GM18519 (cell line): ENCODE data around the gene SMG1.

Experiments
- ATAC-seq: cut with Tn5 transposase; IDR thresholded peaks from one replicate; pipeline ENCODE4 v1.9.1; 2021; ENCODE audit warnings: mild to moderate bottlenecking, moderate library complexity; ENCODE audit not compliant: unreplicated experiment, low FRiP score

Gene SMG1

DNA sequence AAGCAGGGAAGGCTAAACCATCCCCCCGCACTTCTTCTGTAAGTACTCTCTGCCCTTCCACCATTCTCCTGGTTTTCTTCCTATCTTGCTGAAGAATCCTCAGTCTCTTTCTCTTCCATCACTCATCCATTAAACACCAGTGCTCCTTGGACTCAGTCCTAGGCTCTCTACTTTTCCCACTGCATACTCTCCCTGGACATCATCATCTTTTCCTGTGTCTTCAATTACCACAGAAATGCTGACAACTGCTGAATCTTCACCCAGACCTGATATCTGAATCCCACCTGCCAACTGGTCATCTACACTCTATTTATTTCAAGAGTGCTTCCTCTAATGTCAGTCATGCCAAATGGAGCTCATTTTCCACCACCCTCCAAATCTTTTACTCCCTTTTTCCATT is 71.0 kb downstream of the SMG1 start:
- no peak for ATAC-seq

DNA sequence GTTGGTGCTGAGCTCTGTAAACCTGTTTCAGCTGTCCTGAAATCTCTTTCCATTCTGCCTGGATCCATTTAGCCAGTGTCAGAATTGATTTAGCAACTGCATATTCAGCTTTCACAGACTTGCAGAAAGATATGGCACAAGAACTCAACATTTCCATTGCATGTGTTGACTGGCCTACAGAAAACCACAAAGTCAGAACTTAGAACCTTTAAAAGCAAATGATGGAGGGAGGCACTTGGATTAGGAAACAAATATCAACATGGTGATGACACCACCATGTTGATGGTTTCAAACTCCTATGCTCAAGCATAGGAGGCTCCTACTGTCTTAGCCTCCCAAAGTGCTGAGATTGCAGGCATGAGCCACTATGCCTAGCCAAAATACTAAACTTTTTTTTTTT is 72.5 kb downstream of the SMG1 start:
- no peak for ATAC-seq

DNA sequence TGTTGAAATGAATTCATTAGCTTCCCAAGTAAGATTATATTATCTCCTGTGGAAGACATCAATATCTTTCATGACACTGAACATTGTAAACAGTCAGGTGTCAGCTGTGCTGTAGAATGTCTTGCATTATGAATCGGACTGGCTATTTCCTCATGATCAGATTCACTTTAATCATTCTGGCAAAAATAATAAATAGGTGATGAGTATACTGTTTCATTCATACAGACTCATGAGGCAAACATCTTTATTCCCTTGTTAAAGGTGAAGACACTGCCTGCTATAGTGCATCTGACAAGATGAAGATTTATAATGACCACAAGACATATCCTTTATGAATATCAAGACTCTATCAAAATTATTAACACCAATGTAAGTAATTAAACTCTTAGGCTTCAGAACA is 73.6 kb downstream of the SMG1 start:
- no peak for ATAC-seq

DNA sequence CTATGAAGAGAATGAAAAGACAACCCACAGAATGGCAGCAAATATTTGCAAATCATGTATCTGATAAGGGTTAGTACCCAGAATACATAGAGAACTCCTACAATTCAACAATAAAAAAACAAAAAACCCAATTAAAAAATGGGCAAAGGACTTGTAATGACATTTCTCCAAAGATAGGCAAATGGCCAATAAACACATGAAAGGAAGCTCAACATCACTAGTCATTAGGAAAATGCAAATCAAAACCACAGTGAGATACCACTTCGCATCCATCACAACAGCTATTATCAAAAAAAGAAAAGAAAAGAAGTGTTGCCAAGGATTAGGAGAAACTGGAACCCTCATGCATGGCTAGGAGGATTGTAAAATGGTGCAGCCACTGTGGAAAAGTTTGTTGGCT is 79.8 kb downstream of the SMG1 start:
- no peak for ATAC-seq

DNA sequence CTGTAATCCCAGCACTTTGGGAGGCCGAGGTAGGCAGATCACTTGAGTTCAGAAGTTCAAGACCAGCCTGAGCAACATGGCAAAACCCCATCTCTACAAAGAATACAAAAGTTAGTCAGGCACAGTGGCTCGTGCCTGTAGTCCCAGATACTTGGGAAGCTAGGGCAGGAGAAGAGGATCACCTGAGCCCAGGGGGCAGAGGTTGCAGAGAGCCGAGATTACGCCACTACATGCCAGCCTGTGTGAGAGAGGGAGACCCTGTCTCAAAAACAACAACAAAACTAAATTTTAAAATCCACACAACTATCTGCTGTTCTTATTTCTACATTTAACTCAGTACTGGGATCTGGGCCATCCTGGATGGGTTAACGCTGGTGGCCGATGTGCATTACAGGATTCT is 83.6 kb downstream of the SMG1 start:
- no peak for ATAC-seq

DNA sequence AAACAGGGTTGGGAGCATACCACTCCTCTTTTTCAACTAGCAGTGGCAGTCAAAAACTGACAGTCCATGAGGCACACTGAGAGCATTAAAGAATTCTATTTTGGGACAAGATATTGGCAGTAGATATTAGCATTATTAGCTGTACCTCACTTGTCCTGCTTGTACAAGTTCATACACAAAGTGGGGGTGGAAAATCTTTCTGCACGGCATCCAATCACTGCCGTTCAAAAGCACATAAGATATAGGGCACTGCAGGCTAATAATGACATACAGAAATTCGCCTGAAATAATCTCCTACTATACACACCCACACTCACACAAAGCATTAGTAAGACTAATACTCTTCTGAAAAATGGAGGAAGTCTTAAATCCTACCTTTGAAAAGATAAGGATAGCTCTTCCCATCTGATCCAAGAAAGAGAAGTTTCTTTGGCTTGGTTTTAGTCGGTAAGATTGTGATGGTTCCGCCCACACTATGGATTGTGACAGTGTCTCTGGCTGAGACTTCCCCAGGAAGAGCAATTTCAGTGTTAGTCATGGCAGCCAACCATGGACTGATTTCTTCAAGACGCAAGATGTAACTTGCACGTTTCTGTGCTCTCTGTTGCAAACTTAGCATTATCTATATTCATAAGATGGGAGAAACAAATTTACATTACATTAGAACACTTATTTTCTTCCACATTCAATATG is 84.2 kb downstream of the SMG1 start:
- ATAC-seq: no peak

DNA sequence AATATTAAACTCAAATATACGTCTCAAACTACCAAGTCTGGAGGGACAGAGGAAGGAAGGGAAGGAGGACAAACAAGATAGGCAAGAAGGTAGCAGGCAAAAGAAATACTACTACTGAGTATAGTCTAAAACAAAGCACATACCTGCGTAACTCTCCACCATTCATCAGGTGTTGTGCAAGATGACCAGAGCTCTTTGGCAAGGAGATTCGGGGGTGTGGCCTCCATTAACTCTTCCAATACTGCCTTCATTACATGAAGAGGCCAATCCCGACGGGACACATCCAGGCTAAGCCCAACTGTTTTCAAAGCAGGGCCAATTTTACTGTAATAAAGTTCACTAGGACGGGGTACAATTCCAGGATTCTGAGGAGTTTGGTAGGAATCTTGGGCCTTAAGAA is 86.7 kb downstream of the SMG1 start:
- ATAC-seq: no peak

DNA sequence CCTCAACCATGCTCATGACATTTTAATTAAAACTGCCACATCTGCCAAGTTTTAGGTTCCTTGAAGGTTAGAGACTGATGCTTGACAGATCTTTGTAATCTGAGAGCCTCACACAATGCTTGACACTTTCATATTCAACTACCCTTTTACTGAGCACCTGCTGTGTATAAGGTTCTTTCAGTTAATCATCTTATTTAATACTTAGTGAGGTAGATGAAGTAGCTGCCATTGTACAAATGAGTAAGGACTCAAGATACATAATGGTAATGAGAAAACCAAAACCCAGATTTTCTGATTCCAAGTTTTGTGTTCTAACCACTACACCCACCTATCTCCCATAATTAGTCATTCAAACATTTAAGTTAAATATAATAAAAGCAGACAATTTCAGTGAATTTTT is 89.5 kb downstream of the SMG1 start:
- ATAC-seq: no peak

DNA sequence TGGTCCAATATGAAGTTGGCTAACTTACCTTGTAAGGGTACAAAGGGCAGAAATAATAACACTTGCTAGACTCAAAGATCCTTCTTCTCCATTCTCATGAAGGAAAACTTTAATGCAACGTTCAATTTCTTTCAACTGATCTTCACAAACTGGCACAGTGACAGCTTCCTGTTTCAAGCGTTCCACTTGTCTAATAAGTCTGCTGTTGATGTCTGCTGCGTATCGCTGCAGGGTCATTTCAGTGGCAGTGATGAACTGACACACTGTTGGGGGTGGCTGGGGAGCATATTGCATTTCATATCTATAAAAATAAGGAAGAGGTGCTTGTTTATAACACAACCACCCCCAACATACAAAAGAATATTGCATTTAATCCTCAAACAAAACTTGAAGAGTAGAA is 91.3 kb downstream of the SMG1 start:
- no peak for ATAC-seq

DNA sequence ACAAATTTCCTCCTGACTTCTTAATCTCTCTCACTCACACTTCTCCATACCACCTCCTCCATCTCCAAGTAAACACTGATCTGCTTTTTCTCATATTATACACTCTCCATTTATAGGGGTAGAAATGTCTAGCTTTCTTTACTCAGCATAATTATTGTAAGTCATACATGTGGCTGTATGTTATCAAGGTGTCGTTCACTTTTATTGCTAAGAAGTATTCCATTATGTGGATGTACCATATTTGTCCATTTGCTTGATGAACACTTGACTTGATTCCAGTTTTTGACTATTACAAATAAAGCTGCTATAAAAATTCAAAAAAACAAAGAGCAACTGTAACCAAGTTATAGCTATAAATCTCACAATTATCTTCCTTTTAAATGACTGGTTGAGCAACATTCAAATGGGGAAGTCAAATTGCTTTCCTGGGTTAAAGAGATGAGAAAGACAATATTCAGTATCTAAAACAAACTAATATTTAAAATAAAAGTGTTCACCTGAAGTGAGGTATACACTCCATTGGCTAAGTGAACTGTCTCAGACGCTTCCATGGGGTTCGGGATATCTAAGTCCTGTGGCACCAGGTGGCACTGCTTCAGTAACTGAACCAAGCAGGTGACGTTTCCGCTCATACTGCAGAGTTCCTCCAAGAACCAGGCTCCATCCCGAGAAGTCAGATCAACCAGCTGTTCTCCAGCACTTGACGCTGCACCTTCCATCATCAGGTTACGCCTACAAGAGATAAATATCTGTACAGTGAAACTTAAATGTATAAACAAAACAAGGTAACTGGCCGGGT is 92.3 kb downstream of the SMG1 start:
- no peak for ATAC-seq

DNA sequence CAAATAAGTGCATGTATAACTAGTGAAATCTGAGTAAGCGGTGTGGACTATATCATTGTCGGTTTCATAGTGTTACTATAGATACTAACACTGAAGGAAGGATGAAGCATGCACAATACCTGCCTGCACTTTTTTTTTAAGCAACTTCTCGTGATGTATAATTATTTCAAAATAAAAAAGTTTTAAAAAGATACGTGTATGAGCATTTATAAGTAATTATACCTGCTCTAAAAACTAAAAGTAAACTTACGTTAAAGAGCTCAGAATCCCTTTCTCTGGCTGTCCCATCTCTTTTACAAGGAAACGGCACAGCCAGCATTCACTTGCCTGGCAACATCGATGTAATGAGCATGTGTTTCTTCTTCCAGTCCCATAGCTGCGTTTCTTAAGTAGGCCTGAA is 93.6 kb downstream of the SMG1 start:
- ATAC-seq: no peak

DNA sequence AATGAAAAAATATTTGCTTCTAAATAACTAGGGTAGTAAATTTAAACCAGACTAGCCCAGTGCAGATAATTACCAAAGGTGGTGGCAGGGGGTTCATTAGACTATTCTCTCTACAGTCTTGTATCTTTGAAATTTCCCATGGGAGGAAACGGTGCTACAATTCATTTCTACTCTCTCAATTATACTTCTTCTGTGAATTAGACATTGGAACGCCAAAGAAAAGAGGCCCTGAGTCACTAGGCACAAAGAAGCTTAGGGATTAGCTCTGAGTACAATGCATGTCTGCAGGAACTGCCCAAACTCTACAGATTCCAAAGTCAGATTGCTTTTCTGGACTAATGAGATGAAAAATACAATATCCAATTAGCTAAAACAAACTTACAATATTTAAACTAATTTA is 94.2 kb downstream of the SMG1 start:
- no peak for ATAC-seq

DNA sequence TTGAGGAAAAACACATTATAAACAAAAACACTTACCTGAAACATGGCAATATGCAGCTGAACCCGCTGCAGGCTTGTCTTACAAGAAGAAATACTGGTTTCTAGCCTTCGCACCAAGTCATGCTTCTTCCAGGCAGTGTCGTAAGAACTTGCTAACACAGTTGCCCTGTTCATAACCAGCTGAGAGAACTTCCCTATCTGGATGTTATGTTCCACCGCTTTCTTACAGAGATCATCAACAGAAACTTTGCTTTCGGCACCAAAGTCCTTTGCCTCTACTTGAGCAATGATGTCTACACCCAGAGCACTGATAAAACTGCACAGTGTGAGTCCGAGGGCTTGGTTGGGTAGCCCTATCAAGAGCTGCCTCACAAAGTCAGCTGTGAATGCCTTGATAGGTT is 97.0 kb downstream of the SMG1 start:
- no peak for ATAC-seq

DNA sequence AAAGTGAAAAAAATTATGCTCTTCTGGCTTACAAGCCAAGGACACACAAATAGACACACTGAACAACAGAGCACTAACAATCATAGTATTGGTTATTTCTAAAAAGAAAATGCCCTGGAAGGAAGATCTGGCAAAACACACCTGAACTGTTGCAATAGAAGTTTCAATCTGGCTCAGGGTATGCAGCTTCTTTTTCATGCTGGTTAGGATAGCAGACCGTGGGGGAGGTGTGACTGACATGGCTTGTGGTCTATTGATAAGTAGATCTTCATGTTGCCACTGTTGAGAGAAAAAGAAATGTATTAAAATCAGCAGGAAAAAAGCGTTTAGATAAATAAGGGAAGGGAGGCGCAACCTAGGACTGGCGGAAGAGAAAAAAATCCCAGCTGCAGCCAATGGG is 98.3 kb downstream of the SMG1 start:
- no peak for ATAC-seq

DNA sequence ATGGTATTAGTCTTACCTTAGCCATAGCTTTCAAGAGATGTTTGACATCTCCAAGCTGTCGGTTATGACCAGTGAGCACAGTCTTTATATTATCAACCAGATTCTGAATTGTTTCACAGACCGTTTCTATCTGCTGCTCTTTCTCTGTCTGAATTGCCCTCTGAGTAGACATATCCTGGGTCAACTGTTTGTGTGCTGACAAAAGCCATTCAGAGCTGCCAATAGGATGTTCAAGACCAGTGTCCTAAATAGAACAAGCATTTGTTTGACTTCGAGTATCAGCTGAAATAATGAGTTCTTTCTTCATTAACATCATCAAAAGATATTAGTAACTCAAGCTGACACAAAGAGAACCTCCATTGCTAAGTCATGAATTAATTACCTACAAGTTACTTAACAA is 109.9 kb downstream of the SMG1 start:
- no peak for ATAC-seq

DNA sequence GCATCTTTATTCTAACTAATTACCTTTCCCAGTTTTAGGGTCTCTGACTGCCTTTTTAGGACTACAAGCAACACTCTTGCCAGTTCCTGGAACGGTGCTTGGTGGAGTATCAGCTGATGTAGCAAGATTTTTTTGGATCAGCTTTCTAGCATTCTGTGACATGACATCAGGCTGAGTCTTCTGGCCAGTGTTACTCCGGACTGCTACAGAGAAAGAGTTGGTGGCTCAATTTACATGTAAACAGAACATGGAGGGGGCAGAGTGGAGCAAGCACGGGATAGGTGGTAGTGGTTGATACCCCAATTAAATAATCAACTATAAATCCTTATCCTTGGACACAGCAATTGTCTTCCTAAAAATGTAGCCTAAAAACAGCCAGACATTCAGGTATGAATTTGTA is 114.3 kb downstream of the SMG1 start:
- ATAC-seq: no peak

DNA sequence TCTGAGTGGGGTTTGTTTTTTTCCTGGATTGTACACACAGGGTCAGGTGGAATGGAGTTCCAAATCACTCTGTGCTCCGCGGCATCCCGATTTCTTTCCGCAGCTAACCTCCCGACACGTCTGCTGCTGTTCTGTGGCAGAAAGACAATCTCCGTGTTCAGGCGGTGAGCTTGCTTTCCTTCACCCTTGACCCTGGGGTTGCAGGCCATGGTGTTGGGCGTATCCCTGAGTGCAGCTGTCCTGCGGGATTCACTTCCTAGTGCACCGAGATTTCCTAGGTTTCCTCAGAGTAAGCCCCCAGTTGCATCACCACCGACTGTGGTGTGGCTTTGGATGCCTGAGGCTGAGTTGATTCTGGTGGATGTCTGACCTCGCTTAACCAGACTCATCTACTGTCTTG is 117.0 kb downstream of the SMG1 start:
- no peak for ATAC-seq

DNA sequence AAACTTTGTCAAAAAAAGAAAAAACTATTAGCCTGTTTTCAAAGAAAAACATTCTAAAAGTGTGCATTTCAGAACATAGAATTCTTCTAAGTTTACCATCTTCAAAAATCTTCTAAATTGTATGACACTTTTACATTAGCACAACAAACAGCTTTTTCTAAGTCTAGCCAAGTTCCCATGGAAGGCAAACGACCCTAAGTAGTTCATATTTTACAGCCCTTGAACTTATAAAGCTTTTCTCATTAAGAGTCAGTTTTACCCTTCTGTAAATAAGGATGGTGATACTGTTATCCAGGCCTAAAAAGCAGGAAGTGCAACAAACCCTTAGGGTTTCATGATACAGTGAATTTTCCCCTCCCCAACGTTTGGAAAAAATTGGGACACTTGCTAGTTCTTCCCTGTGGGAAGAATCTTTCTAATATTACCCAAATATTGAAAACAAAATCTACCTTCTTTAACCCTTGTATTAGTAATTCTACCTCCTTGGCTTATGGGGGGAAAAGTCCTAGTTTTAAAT is 120.9 kb downstream of the SMG1 start:
- ATAC-seq: no peak

DNA sequence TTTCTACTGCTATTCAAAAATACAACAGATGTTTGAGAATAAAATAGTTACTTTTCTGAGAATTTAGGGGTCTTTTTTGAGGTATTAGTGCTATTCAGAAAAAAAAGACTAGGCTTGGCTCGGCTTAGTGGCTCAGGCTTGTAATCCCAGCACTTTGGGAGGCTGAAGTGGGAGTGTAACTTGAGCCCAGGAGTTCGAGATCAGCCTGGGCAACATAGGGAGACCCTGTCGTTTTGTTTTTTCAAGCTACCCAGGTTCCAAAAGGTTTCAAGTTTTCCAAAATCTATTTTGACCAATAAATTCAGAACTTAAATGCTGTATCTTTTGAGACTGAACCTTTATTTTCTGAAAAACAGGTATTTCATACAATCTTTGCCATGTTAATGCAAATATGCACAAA is 121.7 kb downstream of the SMG1 start:
- no peak for ATAC-seq

DNA sequence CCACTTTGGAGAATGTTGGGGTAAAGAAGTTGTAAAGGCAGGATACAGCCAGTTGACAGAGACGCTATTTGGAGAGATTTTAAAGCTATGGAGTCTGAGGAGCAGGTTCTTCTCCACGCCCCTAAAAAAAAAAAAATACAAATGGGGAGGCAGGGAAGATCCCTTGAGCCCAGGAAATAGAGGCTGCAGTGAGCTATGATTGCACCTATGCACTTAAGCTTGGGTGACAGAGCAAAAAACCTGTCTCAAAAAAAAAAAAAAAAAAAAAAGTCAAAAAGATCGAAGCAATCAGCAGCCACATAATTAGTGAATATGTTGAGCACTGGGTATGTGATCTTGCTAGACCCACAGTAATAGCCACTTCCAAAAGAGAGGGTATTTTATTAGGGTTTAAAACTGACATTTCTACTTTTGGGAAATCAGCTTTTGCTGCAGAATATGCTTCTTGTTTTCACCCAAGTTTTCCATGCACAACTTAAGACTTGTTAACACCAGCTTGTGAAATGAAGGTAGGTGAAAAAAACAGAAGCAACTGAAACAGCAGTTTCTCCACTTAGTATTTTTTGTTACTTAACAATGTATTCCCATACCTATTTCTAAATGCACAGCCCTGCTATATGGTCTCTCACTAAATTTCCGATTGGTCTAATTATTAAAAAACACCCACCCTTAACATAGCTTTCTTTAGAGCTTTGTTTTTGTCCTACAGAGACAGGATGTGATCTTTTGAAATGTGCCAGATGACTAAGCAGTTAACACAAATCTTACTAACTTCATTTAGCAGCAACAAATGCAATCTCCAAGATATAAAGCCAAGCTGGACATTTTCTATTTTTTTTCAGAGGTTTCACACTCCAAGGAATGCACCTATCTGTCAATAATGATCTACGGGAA is 122.4 kb downstream of the SMG1 start:
- no peak for ATAC-seq

DNA sequence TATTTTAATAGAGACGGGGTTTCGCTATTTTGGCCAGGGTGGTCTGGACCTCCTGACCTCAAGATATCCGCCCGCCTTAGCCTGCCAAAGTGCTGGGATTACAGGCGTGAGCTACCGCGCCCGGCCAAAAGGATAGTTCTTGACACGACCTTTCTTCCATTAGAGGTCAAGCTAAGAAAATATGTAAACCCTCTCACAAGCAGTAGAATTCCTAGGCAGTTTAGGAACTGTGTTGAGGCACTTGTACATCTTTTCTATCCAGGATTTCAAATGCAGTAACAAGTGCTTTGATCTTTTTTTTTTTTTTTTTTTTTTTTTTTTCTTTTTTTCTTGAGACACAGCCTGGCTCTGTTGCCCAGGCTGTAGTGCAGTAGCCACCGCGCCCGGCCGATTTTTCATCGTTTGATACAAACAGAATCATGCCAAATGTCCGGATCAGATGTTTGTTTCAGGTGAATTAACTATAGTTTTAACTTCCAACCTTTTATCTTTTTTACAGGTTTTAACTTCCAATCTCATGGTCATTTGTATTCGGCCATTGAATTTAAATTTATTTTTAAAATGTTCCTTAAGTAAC is 123.4 kb downstream of the SMG1 start:
- no peak for ATAC-seq
